NCI-H1436 treated with DMSO at 0.1 percent for 48 hours (cell line): ENCODE measurements around the gene KITLG.
"Not testable (repeated sequence)": the region's sequence is repeated elsewhere in the genome, so short reads cannot be mapped to it uniquely, and the experiment has no call there.

ENCODE experiments used
- DNase-seq: peaks from one replicate; lab custom pipeline; 2025; lab: John Stamatoyannopoulos, UW

The KITLG gene

GRCh38 chr12:88539893-88540292, 40.4 kb downstream of the KITLG start:
- DNase-seq = no peak

DNA sequence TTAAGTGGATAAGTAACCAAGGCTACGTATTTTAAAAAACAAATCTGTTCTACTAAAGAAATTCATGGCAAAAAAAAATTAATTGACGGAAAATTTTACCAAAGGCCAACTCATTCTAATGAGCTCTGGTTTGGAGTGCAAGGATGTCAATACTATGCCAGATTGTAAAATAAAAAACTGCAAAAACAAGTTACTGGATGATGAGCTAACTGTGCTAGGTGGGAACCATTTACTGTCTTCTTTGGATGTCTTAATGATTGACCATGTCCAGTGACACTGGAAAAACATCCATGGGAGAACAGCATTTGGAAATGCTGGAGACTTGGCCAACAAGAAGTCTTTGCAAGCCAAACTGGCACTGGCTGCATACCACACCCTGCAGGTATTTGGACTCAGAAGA, 41.6 kb downstream of the KITLG start:
- no peak for DNase-seq

DNA sequence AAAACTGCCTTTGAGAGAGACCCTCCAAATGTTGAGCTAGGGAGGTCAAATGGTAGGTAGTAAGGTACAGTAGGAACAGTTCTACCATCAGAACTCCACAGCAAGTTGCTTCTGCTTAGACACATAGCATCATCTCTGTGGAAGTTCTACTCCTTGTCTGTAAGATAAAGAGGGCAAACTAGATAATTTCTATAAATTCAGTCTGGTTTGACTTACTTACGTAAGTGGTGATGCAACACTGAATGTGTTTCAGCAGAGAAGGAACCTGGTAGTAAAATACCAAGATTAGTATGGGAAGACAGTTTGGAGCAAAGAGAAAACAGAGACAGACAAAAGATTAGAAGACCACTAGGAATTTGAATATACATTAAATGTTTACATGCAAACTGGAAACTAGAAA, 42.0 kb downstream of the KITLG start:
- DNase-seq = no peak

DNA sequence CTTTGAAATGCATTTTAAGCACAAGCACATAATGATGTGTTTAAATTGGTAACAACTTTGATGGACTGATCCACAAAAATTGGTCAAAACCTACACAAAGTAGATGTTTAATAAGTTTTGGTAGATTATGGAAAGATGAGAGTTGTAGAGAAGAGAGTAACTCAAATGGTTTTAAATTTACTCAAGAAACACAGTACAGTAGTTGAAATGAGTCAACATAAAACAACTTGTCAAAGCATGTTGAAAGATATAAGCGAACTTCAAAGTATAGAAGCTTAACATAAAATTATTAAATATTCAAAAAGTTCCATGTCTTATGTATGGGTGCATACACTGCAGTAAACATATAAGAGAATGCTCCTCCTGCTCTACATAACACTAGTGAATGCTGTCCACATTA, 49.4 kb downstream of the KITLG start:
- DNase-seq = no peak

GRCh38 chr12:88529531-88530488, 50.5 kb downstream of the KITLG start:
- no peak for DNase-seq

DNA sequence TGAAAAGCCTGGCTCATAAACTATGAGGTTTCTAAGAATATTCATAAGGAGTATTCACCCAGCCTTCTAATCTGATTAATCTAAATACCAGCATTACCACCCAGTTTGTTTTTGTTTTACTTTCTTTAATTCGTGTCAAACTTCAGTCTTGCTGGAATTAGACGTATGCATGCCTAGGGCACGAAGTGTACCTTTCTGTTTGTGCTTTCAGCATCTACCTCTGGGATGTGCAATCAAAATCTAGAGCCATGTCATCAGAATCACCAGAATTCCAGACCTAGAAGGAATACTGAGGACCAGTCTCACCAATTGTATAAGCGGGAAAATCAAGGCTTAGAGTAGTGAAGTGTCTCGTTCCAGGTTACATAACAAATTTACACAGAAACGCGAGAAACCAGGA, 57.3 kb downstream of the KITLG start:
- no peak for DNase-seq

DNA sequence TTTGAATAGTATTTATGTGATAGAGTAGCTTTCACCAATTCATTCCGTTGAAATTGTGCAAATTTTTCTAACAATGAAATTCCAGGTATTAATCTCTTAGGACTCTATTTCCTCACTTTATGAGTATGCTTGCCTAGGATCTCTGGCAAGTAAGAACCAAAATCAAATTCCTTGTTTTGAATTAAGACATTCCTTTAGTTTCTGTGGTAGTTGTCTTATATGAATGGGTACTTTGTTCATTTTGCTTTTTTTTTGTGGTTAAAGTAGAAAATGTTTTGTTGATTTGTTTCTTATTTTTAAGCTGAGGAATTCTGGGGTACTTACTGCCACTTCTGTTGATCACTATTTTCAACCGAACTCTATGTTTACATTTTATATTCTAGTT, 59.8 kb downstream of the KITLG start:
- no peak for DNase-seq

DNA sequence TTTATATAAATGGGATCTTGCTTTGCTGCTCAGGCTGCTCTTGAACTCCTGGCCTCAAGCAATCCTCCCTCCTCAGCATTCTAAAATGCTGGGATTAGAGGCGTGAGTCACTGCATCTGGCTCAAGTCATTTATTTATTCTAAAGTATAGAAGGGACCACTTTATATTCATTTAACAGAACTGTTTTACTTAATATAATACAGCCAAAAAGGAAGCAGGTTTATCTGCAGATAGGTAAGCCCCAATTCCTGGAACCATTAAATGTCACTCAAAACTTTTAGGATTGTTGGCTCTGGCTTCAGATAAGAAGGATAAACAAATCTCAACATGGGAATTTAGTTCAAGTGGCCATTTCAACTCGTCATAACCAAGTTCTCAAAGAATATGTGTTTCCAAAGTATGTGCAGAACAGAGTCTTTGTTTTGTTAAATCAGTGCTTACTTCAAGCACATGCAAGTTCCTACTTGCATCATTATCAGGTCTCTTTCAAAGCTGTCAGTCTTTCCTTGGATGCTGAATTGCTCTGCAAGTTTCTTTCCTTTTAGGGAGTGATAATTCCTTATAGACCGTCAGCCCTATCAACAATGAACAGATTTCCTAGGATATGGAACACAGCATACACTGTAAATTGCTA, 60.4 kb downstream of the KITLG start:
- DNase-seq = no peak

DNA sequence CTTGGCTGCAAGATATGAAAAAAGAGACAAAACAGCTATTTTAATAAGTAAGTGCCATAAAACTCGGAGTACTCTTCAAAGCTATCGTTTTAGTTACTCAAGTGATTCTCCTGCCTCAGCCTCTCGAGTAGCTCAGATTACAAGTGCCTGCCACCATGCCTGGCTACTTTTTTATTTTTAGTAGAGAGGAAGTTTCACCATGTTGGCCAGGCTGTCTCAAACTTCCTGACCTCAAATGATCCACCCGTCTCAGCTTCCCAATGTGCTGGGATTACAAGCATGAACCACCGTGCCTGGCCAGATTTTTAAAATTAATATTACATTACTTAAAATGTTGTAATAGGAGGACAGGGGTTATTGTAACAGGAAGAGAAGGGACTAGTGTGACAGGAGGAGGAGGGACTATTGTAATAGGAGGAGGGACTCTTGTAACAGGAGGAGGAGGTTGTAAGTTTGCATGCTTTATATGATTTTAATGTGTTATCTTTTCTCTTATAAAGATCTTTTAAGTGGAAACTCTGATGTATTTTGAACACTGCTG, 61.3 kb downstream of the KITLG start:
- DNase-seq = no peak

- no peak for DNase-seq
These were observed 63.5 kb downstream of the KITLG start for GRCh38 chr12:88516811-88517210.

- no peak for DNase-seq
These were observed 69.4 kb downstream of the KITLG start for GRCh38 chr12:88510843-88511242.

DNA sequence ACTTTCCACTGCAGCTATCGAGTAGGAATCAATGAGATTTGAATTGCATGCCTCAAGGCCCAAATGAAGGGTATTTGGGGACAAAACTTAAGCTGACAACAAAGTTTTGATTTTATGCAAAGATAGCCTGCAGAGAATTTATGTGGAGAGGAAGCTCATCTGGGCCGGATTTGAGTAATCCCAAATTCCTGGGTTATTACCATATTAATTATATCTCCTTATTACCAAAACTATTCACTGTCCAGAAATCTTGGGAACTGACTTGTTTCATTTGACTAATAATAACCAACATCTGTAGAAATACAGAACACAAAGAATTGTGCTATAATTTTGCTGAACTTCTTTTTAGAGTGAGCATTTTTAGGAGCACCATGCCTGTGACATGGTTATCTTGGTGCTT, 70.4 kb downstream of the KITLG start:
- no peak for DNase-seq

GRCh38 chr12:88509347-88509746, 70.9 kb downstream of the KITLG start:
- no peak for DNase-seq

DNA sequence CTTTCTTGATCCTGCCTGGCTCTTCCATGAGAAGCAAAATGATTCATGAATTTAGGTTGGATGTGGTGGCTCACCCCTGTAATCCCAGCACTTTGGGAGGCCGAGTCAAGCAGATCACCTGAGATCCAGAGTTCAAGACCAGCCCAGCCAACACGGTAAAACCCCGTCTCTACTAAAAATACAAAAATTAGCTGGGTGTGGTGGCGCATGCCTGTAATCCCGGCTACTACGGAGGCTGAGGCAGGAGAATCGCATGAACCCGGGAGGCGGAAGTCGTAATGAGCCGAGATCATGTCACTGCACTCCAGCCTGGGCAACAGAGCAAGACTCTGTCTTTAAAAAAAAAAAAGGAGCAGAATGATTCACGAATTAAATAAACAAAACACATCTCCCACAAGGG, 72.4 kb downstream of the KITLG start:
- DNase-seq = not testable (repeated sequence)

DNA sequence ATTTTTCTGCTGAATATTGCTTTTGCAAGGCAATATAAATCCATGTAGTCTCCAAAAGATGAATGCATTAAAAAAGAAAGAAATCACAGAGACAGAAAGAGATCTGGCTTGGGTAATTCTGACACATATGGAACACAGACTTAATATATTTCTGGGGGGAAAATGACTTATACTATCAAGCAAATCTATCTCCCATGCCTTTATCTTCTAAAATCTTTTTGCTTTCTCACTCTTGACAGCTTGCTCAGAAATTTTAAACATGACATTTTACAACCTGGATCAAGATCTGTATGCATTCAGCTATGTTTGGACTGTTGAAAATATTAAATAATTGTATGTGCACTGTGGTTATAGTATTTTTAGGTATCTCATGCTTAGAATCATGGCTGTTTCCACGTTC, 73.0 kb downstream of the KITLG start:
- DNase-seq = no peak

DNA sequence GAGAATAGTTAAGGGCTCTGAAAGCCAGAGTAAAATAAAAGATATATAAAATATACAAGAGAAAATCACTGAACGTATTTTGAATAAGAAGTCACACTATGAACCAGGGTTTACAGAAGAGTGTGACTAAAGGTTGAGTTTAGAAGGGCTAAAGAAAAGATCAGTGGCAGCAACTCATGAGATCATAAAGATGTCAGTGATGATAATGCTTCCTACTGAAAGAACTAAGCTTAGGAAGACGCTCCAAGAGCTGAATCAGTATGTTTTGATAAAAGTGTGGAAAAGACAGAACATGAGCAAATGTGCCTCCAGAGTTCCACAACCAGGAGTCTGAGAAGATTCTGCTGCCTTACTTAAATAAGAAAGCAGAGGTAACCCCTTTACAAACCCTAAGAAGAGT, 74.6 kb downstream of the KITLG start:
- DNase-seq = no peak

DNA sequence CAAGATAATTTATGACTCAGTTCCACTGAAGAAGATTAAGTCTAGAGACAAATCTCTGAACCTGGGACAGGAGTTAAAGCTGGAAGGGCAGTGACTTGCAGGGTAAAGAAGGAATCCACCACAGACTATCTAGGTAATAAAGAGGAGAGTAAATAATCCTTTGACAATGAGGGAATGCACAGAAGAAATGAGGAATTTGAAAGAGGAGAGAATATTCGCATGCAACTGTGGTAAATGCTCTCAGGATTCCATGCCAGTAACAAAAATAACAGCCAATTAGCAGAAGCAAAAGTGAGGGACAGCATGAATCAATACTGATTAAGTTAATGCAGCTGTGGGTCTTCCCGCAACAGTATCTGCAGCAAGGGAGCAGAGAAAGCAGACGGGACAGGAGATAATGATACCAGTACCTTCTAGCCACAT, 77.0 kb downstream of the KITLG start:
- no peak for DNase-seq

GRCh38 chr12:88501972-88502938, 78.0 kb downstream of the KITLG start:
- no peak for DNase-seq

GRCh38 chr12:88496891-88497371, 83.3 kb downstream of the KITLG start:
- no peak for DNase-seq

GRCh38 chr12:88496429-88496828, 83.8 kb downstream of the KITLG start:
- DNase-seq = no peak

- no peak for DNase-seq
These were observed 85.2 kb downstream of the KITLG start for GRCh38 chr12:88495031-88495430.

GRCh38 chr12:88494520-88494919, 85.8 kb downstream of the KITLG start:
- DNase-seq = no peak
